Caco-2 (cell line): ENCODE data around the gene NEK11. TPM values are rescaled to one million over a fixed set of nuclear protein-coding genes. Genes with fewer than 3 reads are reported as not detected.

Experiments used
- BruUV-seq: library from RNA; stranded (reverse); fragments of 400-500 nt; replicated peaks from 2 replicates; lab custom pipeline; 2021; lab: Mats Ljungman, UMichigan
- CTCF ChIA-PET: fragments of 300-600 bp; sonication (Branson Sonifier 250); formaldehyde crosslinking; loops from one replicate; lab custom pipeline; 2022; ENCODE audit warnings: antibody characterized with exemption; lab: Charles Lee
- POLR2A ChIA-PET: fragments of 300-600 bp; sonication (Branson Sonifier 250); formaldehyde crosslinking; loops from one replicate; lab custom pipeline; 2022; ENCODE audit warnings: antibody characterized with exemption; lab: Charles Lee
- DNase-seq, 2 experiments: peaks; one replicate each; pipeline versions ENCODE4 v3.0.0 to v3.0.0-alpha.2; 2020 to 2022
- H3K27me3 ChIP-seq: replicated peaks from 2 replicates; pipeline ENCODE4 v1.6.0; 2011; ENCODE audit warnings: low read length; ENCODE audit not compliant: control insufficient read depth, insufficient read depth
- H3K36me3 ChIP-seq: 2 replicates; pipeline ENCODE4 v1.5.1; 2011; ENCODE audit warnings: low read length; ENCODE audit not compliant: control insufficient read depth, insufficient read depth
- H3K4me1 ChIP-seq: fragments of 250-450 bp; sonication (Bioruptor Pico); 2 replicates; pipeline ENCODE4 v1.5.1; 2020; ENCODE audit warnings: mild to moderate bottlenecking
- H3K4me3 ChIP-seq: 2 replicates; pipeline ENCODE4 v1.5.1; 2011; ENCODE audit warnings: low read depth, mild to moderate bottlenecking, control low read depth, low read length
- H3K9me3 ChIP-seq: fragments of 250-450 bp; sonication (Bioruptor Pico); 2 replicates; pipeline ENCODE4 v1.5.1; 2020; ENCODE audit warnings: mild to moderate bottlenecking, moderate library complexity
- H3K27ac Mint-ChIP-seq: one replicate; pipeline ENCODE4 v1.8.0; 2022; ENCODE audit warnings: mixed read lengths; ENCODE audit not compliant: unreplicated experiment
- H3K27me3 Mint-ChIP-seq: one replicate; pipeline ENCODE4 v1.8.0; 2022; ENCODE audit warnings: mixed read lengths; ENCODE audit not compliant: insufficient read depth, unreplicated experiment
- H3K36me3 Mint-ChIP-seq: one replicate; pipeline ENCODE4 v1.8.0; 2022; ENCODE audit warnings: mild to moderate bottlenecking, mixed read lengths; ENCODE audit not compliant: insufficient read depth, unreplicated experiment
- H3K4me1 Mint-ChIP-seq: one replicate; pipeline ENCODE4 v1.8.0; 2022; ENCODE audit warnings: low read depth, mixed read lengths; ENCODE audit not compliant: unreplicated experiment
- H3K4me3 Mint-ChIP-seq: one replicate; pipeline ENCODE4 v1.8.0; 2022; ENCODE audit warnings: mild to moderate bottlenecking, moderate library complexity, mixed read lengths; ENCODE audit not compliant: unreplicated experiment
- H3K9me3 Mint-ChIP-seq: one replicate; pipeline ENCODE4 v1.8.0; 2022; ENCODE audit warnings: mixed read lengths; ENCODE audit not compliant: unreplicated experiment
- intact Hi-C: fragments of 100-400 bp; cut with micrococcal nuclease; formaldehyde crosslinking; loops from one replicate; pipeline ENCODE4 v1.10.0; 2022; ENCODE audit not compliant: unreplicated experiment
- total RNA-seq: library from RNA; stranded (reverse); gene quantifications from 2 replicates; pipeline ENCODE4 v1.2.3, GENCODE V29; 2022
- TF ChIP-seq, protein P1 (sequence below), 2 experiments: fragments of 200-600 bp in 1 of 2; IDR thresholded peaks; 1 replicate in 1 of 2; 2 replicates in 1 of 2; pipeline versions ENCODE4 v1.5.1 to v1.8.0; 2011 to 2022; ENCODE audit warnings: antibody characterized with exemption in 1 of 2, control low read depth in 1 of 2, inconsistent platforms in 1 of 2, low read depth in 1 of 2, low read length in 1 of 2, mild to moderate bottlenecking in 1 of 2, moderate library complexity in 1 of 2; ENCODE audit not compliant: insufficient read depth in 1 of 2, severe bottlenecking in 1 of 2, unreplicated experiment in 1 of 2

NEK11 gene
- total RNA-seq, 1 experiment from 2014 or later = 4.4 TPM

DNA sequence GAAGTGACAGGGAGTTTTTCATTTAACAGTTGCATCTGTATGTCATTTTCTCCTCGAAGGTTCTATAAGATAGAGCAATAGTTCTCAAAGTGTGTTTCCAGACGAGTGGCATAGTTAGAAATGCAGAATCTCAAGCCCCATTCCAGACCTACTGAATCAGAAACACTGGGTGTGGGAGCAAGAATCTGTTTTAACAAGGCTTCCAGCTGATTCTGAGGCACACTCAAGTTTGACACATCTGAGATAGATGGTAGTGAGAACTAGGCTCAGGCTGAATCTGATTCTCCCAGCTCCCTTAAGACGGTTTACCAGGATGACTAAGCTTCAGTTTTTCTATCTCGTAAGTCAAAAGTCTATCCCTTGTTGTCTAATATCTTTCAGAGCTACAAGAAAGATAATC lies 195.1 kb downstream of the NEK11 start:
- Mint-ChIP-seq H3K27me3 (peaks cover 3% of the 10 kb centered on the region), H3K4me3 (no peak overlapping the region), H3K9me3 (no peaks in the 10 kb centered on the region), H3K4me1 (peaks cover 7% of the 10 kb centered on the region), H3K27ac (no peak overlapping the region), H3K36me3 (no peaks in the 10 kb centered on the region)
- Histone ChIP-seq H3K36me3 (no peaks in the 10 kb centered on the region), H3K4me3 (no peak overlapping the region), H3K9me3 (no peaks in the 10 kb centered on the region), H3K4me1 (no peaks in the 10 kb centered on the region), H3K27me3 (no peaks in the 10 kb centered on the region)
- ChIA-PET POLR2A (no interaction called here), CTCF (no interaction called here)
- TF ChIP-seq, protein P1, sequence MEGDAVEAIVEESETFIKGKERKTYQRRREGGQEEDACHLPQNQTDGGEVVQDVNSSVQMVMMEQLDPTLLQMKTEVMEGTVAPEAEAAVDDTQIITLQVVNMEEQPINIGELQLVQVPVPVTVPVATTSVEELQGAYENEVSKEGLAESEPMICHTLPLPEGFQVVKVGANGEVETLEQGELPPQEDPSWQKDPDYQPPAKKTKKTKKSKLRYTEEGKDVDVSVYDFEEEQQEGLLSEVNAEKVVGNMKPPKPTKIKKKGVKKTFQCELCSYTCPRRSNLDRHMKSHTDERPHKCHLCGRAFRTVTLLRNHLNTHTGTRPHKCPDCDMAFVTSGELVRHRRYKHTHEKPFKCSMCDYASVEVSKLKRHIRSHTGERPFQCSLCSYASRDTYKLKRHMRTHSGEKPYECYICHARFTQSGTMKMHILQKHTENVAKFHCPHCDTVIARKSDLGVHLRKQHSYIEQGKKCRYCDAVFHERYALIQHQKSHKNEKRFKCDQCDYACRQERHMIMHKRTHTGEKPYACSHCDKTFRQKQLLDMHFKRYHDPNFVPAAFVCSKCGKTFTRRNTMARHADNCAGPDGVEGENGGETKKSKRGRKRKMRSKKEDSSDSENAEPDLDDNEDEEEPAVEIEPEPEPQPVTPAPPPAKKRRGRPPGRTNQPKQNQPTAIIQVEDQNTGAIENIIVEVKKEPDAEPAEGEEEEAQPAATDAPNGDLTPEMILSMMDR (IDR thresholded peaks at IDR 0.05; ENCODE audit: insufficient read depth in 1 of 2, low read depth in 1 of 2, low read length in 1 of 2, severe bottlenecking in 1 of 2, unreplicated experiment in 1 of 2) = no peak
- no TSS peak for BruUV-seq
- DNase-seq = no peak
- intact Hi-C loops = no loop called here

DNA sequence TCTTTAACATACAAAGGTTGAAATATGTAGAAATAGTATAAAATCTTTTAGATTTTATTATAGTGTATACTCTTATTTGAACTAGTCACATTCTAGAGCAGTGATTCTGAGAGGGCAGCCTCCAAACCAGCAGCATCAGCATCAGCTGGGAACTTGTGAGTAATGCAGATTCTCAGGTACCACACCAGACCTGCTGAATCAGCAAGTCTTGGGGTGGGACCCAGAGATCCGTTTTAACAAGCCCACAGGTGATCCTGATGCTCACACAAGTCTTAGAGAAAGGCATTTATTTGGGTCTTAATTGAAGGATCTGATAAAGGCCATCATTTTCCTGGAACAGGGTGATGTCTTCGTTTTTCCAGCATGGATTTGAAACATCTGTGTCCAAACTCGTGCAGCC lies 195.9 kb downstream of the NEK11 start:
- intact Hi-C loops = no loop called here

DNA sequence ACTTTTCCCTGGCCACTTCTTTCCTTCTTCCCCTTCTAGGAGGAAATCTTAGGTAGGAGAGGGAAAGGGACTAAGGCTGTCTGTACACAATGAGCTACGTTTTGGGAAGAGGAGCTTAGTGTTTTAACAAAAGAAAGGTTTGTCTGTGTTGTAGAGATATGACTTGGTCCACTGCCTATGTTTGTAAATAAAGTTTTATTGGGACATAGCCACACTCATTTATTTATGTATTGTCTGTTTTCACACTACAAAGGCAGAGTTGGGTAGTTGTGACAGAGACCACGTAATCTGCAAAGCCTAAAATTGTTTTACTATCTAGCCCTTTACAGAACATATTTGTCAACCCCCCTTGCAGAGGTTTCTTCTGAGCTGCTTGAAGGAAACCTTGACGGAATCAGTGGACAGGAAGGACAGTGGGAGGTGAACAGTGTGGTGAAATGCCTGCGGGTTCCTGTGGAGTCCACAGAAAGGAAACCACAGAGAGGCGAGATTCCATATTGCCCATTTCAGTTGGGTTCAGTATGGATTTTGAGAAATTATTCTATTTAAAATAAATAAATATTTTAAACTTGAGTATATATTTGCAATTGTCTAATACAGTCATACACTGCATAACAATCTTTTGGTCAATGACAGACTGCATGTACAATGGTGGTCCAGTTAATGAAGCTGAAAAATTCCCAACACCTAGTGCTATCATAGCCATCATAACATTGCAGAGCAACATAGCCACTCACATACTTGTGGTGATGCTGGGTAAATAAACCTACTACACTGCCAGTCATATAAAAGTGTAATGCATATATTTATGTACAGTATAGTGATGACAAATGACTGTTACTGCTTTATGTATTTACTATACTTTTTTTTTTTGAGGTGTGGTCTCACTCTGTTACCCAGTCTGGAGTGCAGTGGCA lies 197.0 kb downstream of the NEK11 start:
- no peak for DNase-seq
- TF ChIP-seq, protein P1 (IDR thresholded peaks at IDR 0.05; ENCODE audit: insufficient read depth in 1 of 2, low read depth in 1 of 2, low read length in 1 of 2, severe bottlenecking in 1 of 2, unreplicated experiment in 1 of 2) = no peak
- H3K36me3 ChIP-seq = no peaks in the 10 kb centered on the region
- H3K9me3 ChIP-seq = no peaks in the 10 kb centered on the region
- Mint-ChIP-seq H3K9me3 (no peaks in the 10 kb centered on the region), H3K4me3 (no peak overlapping the region), H3K36me3 (no peaks in the 10 kb centered on the region), H3K27me3 (peaks cover 3% of the 10 kb centered on the region), H3K27ac (no peak overlapping the region), H3K4me1 (no peaks in the 10 kb centered on the region)
- H3K4me1 ChIP-seq = no peaks in the 10 kb centered on the region
- H3K27me3 ChIP-seq = no peaks in the 10 kb centered on the region
- no peak overlapping the region for H3K4me3 ChIP-seq
- POLR2A ChIA-PET = no interaction called here
- intact Hi-C loops = no loop called here
- no TSS peak for BruUV-seq
- CTCF ChIA-PET = no interaction called here

More for the DNA sequence above, 195.9 kb downstream of the NEK11 start:
- no peak overlapping the region for H3K27ac Mint-ChIP-seq
- H3K27me3 ChIP-seq = no peaks in the 10 kb centered on the region
- POLR2A ChIA-PET = no interaction called here
- H3K27me3 Mint-ChIP-seq = peaks cover 3% of the 10 kb centered on the region
- H3K4me3 ChIP-seq = no peak overlapping the region
- TF ChIP-seq, protein P1 (IDR thresholded peaks at IDR 0.05; ENCODE audit: insufficient read depth in 1 of 2, low read depth in 1 of 2, low read length in 1 of 2, severe bottlenecking in 1 of 2, unreplicated experiment in 1 of 2) = no peak
- CTCF ChIA-PET = no interaction called here
- no peak for DNase-seq
- H3K36me3 Mint-ChIP-seq = no peaks in the 10 kb centered on the region
- no TSS peak for BruUV-seq
- H3K9me3 Mint-ChIP-seq = no peaks in the 10 kb centered on the region
- no peaks in the 10 kb centered on the region for H3K4me1 ChIP-seq
- H3K36me3 ChIP-seq = no peaks in the 10 kb centered on the region
- no peaks in the 10 kb centered on the region for H3K9me3 ChIP-seq
- H3K4me3 Mint-ChIP-seq = no peak overlapping the region
- no peaks in the 10 kb centered on the region for H3K4me1 Mint-ChIP-seq
